GM18505 (cell line): ENCODE measurements around the gene LRBA.

ENCODE experiments used
- ATAC-seq: cut with Tn5 transposase; IDR thresholded peaks from one replicate; pipeline ENCODE4 v1.9.1; 2021; ENCODE audit not compliant: unreplicated experiment
- POLR2A ChIP-seq: IDR thresholded peaks from 4 replicates; pipeline ENCODE4 v1.6.1; 2011; ENCODE audit warnings: borderline replicate concordance; ENCODE audit not compliant: insufficient read depth, insufficient read length; ENCODE audit errors: extremely low read depth

Gene LRBA

DNA sequence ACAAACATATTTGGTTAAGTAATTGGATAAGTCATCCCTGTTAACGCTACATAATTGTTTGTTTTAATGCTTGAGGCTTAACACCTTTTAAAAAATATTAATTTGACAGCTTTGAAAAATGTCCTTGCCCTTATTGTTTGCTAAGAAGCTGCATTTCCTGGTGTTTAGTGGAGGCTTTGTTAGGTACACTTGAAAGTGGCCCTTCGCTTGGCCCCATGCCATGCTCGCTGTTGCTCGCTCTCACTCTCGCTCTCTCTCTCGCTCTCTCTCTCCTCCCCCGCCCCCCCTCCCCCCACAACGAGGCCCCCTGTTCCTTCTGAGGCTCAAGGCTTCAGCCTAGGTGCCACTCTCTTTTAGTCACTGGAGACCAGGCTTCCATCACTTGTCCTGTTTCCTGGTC is 797.3 kb downstream of the LRBA start:
- ATAC-seq: no peak
- TF ChIP-seq POLR2A: no peak

GRCh38 chr4:150217192-150217591 is 797.9 kb downstream of the LRBA start:
- ATAC-seq: no peak
- TF ChIP-seq POLR2A: no peak

DNA sequence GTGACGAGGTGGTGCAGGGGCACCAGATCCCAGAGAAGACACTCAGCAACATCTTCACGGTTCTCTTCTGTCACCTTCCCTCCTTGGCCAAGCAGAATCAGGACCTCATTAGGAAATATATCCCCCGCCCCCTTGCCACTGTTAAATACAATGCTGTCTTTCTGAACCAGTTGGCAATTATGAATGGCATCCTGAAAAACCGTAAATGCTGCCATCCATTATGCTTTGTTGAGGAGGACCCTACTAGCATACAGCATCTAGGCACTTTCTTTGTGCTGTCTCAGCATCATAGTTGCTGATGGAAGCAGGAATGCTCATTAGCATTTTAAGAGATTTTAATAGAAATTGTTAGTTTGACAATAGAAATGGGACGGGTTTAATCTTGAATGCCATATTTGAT is 798.4 kb downstream of the LRBA start:
- ATAC-seq: no peak

GRCh38 chr4:150215601-150216000 is 799.5 kb downstream of the LRBA start:
- ATAC-seq: no peak
- TF ChIP-seq POLR2A: no peak

More for the DNA sequence above, 798.4 kb downstream of the LRBA start:
- no peak for TF ChIP-seq POLR2A
